NCI-H2171 treated with DMSO at 0.1 percent for 48 hours (cell line): ENCODE measurements around the gene VASP.
"Not testable (repeated sequence)": the region's sequence is repeated elsewhere in the genome, so short reads cannot be mapped to it uniquely, and the experiment has no call there.

Experiments used
- DNase-seq: peaks from one replicate; lab custom pipeline; 2025; lab: John Stamatoyannopoulos, UW

VASP gene

GRCh38 chr19:45497791-45498190 lies 9.5 kb upstream of the VASP start:
- DNase-seq: no peak

DNA sequence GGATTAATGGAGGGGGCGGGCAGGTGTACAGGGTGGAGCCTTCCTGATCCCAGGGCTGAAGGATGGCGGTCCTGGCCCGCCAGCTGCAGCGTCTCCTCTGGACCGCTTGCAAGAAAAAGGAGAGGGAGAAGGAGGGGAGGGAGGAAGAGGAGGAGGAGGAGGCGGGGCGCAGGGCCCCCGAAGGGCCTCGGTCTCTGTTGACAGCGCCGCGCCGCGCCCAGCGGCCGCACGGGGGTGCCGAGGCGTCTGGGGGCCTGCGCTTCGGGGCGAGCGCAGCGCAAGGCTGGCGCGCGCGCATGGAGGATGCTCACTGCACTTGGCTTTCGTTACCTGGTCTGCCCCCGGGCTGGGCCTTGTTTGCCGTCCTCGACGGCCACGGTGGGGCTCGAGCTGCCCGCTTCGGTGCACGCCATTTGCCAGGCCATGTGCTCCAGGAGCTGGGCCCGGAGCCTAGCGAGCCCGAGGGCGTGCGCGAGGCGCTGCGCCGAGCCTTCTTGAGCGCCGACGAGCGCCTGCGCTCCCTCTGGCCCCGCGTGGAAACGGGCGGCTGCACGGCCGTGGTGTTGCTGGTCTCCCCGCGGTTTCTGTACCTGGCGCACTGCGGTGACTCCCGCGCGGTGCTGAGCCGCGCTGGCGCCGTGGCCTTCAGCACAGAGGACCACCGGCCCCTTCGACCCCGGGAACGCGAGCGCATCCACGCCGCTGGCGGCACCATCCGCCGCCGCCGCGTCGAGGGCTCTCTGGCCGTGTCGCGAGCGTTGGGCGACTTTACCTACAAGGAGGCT lies 8.7 kb upstream of the VASP start, which contains the start of gene PPM1N:
Gene PPM1N, plus strand, starts transcription at position 33 of the 785 bp plus-strand sequence. Its CDS starts 30 bp downstream, at position 63.
- no peak for DNase-seq

- no peak for DNase-seq
Measured at GRCh38 chr19:45499196-45500180, 7.8 kb upstream of the VASP start.

DNA sequence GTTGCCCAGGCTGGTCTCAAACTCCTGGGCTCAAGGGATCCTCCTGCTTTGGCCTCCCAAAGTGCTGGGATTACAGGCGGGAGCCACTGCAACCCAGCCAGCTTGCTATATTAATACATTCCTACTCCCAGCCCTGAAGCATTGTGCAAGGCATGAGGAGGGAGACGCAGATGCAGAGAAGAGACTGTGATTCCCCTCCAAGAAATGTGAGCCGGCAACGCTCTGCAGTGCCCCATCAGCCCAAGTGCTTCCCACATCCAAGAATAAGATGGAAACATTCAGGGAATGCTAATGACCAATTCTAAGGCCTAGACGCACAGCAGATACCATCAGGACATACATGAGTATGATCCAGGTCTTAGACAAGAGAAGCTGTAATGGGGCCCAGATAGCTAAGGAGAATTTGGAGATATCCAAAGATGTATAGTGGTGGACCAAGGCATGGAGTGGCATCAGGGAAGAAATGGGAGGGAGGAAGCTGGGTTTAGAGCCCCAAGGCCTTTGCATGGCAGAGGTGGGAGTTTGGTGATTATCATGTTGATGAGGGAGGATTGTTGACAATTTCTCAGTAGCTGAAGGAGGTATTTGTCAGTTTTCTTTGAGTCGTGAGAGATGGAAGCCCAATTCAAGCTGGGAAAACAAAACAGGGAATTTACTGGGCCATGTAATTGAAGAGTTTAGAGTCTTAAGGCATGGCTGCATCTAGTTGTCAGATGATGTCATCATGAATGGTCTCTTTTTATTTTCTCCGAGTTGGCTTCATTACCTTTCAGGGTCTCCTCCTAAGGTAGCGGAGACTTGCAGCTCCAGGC lies 6.2 kb upstream of the VASP start:
- DNase-seq: no peak

DNA sequence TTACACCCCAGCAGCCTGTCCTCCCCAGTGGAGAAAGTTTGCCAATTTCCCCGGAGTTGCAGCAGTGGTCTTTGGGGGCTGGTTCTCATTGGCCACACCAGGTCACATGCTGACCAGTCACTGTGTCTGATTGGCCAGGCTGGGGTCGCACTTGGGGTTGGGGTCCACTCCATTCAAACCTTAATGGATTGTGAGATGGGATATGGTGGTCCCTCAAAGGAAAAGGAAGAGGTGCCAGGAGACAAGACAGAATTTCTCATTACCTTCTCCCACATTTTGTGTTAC lies 5.6 kb upstream of the VASP start:
- no peak for DNase-seq

GRCh38 chr19:45502111-45502510 lies 5.2 kb upstream of the VASP start:
- DNase-seq: no peak

DNA sequence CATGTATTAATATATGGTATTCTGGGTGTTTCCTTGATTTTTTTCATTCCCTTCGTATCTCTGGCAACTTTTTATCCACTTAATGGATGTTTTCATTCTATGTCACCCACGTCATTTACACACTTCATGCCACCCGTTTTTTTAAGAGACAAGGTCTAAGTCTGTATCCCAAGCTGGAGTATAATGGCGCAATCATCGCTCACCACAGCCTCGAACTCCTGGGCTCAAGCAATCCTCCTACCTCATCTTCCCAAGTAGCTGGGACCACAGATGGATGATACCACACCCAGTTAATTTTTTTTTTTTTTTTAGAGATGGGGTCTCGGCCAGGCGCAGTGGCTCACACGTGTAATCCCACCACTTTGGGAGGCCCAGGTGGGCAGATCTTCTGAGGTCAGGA lies 3.4 kb upstream of the VASP start:
- DNase-seq: no peak

DNA sequence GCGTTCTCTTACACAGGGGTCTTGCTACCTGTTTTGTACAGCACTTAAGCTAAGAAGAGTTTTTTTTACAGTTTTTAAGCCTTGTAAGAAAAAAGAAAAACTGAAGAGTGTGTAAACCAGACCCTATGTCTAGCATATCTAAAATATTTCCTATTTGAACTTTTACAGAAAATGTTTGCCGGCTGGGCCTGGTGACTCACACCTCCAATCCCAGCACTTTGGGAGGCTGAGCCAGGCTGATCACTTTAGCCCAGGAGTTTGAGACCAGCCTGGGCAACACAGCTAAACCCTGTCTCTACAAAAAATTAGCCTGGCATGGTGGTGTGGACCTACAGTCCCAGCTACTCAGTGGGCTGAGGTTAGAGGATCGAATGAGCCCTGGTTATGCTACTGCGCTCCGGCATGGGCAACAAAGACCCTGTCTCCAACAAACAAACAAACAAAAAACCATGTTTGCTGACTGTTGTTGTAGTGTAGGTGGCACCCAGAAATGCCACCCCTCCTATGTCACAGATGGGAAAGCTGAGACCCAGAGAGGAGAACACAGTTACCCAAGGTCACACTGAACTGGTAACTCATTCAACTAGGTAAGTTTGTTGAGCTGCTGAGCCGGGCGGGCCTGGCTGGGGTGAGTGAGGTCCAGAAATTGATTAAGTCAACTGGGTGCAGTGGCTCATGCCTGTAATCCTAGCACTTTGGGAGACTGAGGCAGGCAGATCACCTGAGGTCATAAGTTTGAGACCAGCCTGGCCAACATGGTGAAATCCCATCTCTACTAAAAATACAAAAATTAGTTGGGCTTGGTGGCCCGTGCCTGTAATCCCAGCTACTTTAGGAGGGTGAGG lies 1.9 kb upstream of the VASP start:
- DNase-seq: no peak

DNA sequence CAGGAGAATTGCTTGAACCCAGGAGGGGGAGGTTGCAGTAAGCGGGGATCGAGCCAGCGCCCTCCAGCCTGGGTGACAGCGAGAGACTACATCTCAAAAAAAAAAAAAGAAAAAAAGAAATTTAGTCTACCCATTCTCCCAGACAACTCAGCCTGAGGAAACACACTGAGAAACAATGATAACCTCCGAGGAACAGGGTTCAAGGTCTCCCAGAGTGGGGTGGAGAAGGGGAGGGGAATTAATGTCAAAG lies 1.4 kb upstream of the VASP start:
- no peak for DNase-seq

GRCh38 chr19:45506246-45506988 lies 862 bp upstream of the VASP start:
- peak; percentile 87 for DNase-seq

GRCh38 chr19:45507872-45508416 lies 665 bp downstream of the VASP start:
- peak; percentile 29 for DNase-seq

DNA sequence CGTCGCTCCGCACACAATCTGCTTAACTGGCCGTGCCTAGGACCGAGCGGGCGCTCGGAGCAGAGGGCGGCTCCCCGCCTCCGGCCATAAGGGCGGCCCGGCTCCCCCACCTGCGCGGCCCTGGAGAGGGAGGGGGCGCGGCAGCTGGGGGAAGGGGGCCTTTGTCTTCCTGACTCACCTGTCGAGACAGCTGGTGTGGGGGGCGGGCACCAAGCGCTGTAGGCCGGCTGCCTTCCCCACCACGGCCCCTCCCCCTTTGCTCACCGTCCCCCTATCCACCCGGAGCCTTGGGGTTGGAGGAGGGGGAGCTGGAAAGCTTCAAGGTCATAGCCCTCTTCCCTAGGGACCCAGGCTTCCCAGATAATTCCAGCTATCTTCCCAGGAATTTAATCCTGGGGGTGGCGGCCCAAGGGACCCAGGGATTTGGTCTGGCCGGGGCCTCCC lies 1.2 kb downstream of the VASP start:
- peak; percentile 89 for DNase-seq

GRCh38 chr19:45508861-45509691 lies 1.8 kb downstream of the VASP start:
- DNase-seq: peak; percentile 55

DNA sequence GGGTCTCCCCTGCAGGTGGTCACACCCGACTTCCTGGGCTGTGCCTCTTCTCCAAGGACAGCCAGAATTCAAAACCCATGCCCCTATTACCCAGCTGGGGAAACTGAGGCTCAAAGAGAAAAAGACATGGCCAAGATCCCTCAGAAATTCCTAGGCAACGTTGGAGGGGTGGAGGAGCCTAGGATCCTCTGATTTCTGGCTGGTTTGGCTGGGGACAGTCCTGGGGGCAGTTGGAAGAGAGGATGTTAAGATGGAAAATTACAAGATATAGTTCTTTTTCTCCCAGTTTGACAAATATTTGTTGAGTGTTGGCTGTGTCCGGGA lies 2.4 kb downstream of the VASP start:
- DNase-seq: no peak

- DNase-seq: not testable (repeated sequence)
Measured at GRCh38 chr19:45510352-45510751, 3.1 kb downstream of the VASP start.

- DNase-seq: no peak
Measured at GRCh38 chr19:45511074-45511473, 3.8 kb downstream of the VASP start.

GRCh38 chr19:45512881-45513483 lies 5.7 kb downstream of the VASP start:
- DNase-seq: no peak

- DNase-seq: no peak
Measured at GRCh38 chr19:45514376-45515051, 7.2 kb downstream of the VASP start.
